DMS53 treated with DMSO at 0.1 percent for 48 hours (cell line): ENCODE data around the gene VSTM2L.
"Not testable (repeated sequence)": the region's sequence is repeated elsewhere in the genome, so short reads cannot be mapped to it uniquely, and the experiment has no call there.

ENCODE experiments used
- DNase-seq: peaks from one replicate; lab custom pipeline; 2025; ENCODE audit not compliant: unreplicated experiment; lab: John Stamatoyannopoulos, UW

The VSTM2L gene

GRCh38 chr20:37902504-37903313, at the start of gene VSTM2L:
Gene VSTM2L, plus strand, starts transcription at chr20:37903127. Its CDS starts 224 bp downstream, at chr20:37903351.
- DNase-seq, result peak; percentile 61

- DNase-seq, result no peak
These were observed 49.0 kb upstream of the VSTM2L start for GRCh38 chr20:37853823-37854375.

- DNase-seq, result not testable (repeated sequence)
These were observed 46.9 kb upstream of the VSTM2L start for GRCh38 chr20:37856034-37856433.

- DNase-seq, result no peak
These were observed 45.8 kb upstream of the VSTM2L start for GRCh38 chr20:37856932-37857660.

GRCh38 chr20:37859406-37860171, 43.3 kb upstream of the VSTM2L start:
- no peak for DNase-seq

- DNase-seq, result no peak
These were observed 39.6 kb upstream of the VSTM2L start for GRCh38 chr20:37863289-37863688.

- DNase-seq, result no peak
These were observed 38.6 kb upstream of the VSTM2L start for GRCh38 chr20:37864298-37864697.

- no peak for DNase-seq
These were observed 36.9 kb upstream of the VSTM2L start for GRCh38 chr20:37866051-37866450.

- DNase-seq, result no peak
These were observed 35.4 kb upstream of the VSTM2L start for GRCh38 chr20:37867289-37868195.

- no peak for DNase-seq
These were observed 34.0 kb upstream of the VSTM2L start for GRCh38 chr20:37868851-37869333.

- no peak for DNase-seq
These were observed 33.5 kb upstream of the VSTM2L start for GRCh38 chr20:37869334-37869861.

GRCh38 chr20:37870294-37870693, 32.6 kb upstream of the VSTM2L start:
- no peak for DNase-seq

- no peak for DNase-seq
These were observed 31.2 kb upstream of the VSTM2L start for GRCh38 chr20:37871751-37872150.

- no peak for DNase-seq
These were observed 30.8 kb upstream of the VSTM2L start for GRCh38 chr20:37872161-37872560.

- DNase-seq, result no peak
These were observed 29.0 kb upstream of the VSTM2L start for GRCh38 chr20:37873884-37874283.

GRCh38 chr20:37875460-37876175, 27.3 kb upstream of the VSTM2L start:
- DNase-seq, result no peak

GRCh38 chr20:37876863-37877262, 26.1 kb upstream of the VSTM2L start:
- DNase-seq, result no peak

GRCh38 chr20:37877832-37878772, 24.8 kb upstream of the VSTM2L start:
- DNase-seq, result no peak
